CD4-positive, alpha-beta T cell treated with Interleukin-15 for 4 hours (primary cell): ENCODE measurements around the gene NUCB1.
"Not testable (repeated sequence)": the region's sequence is repeated elsewhere in the genome, so short reads cannot be mapped to it uniquely, and the experiment has no call there.

Experiments
- DNase-seq: peaks from one replicate; pipeline ENCODE4 v3.0.0-alpha.2; 2020; ENCODE audit warnings: low spot score

NUCB1 gene

DNA sequence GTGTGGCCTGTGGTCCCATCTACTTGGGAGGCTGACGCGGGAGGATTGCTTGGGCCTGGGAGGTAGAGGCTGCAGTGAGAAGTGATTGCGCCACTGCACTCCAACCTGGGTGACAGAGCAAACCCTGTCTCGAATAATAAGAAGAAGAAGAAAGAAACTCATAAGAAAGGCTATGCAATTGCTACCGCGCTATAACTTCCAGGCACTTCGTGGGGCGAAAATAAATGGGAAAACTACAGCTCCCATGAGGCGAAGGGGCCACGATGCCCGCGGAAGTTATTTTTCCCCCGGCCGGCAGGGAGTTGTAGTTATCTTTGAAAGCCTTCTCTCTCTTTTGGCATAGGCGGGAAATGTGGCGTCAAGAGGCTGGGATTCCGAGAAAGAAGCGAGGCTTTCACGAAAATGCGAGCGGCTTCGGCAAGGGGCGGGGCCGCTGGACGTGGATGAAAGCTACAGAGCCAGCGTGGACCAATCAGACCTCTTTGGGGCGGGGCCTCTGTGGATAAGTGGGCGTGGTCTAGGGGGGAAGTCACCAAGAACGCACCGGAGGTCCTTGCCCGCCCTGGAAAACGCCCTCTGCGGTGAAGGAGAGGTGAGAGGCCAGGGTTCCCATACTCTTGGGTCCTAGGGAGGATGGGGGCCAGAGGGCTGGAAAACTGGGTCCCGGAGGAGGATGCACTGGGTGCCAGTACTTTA, at the start of gene NUCB1:
NUCB1 (plus strand) TSS at position 532 of the 696 bp plus-strand sequence. CDS start 485 bp downstream, outside the sequence.
- DNase-seq = peak; percentile 100

DNA sequence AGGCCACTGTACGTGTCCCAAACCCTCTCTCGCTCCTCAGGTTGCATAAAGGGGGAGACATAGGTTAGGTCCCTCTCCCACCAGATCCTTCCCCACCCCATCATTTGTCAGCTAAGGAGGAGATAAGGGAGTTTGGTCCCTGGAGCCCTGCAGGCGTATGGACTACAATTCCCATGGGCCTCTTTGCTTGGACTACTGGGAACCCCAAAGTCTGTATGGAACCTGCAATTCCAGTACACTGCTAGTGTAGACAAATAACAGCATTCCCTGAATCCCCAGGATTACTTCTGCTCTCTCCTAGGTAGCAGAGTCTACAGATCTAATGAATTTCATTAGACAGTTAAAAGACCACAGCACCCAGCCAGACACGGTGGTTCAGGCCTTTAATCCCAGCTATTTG, 47.8 kb upstream of the NUCB1 start:
- no peak for DNase-seq

DNA sequence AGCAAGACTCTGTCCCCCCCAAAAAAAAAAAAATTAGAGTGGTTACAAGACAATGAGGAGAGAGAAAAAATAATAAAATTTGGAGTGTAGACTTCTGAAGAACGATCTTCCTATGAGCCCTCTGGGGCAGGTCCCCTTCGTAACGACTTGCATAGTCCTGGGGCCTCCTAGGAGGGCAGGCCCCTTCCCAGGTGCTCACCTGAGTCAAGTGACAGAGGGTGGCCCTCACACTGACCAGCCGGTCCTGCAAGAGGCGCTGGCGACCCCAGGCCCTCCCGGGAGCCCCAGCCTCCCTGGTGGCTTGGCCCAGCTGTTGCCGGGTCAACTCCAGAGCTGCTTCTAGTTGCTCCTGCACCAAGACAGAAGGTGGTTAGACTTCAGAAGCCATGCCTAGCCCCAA, 46.6 kb upstream of the NUCB1 start:
- no peak for DNase-seq

DNA sequence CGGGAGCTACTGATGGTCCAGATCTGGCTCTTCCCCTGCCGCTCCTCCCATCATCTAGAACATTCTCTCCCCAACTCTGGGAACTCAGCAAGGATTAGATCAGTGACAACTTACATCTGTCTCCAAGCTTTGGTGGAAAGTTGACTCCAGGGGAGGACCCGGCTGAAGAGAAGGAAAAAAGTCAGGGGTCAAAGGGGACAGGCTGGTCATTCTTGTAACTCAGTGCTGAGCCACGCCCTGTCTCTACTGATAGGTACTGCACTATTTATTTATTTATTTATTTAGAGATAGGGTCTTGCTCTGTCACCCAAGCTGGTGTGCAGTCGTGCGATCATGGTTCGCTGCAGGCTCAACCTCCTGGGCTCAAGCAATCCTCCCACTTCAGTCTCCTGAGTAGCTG, 46.0 kb upstream of the NUCB1 start:
- no peak for DNase-seq

DNA sequence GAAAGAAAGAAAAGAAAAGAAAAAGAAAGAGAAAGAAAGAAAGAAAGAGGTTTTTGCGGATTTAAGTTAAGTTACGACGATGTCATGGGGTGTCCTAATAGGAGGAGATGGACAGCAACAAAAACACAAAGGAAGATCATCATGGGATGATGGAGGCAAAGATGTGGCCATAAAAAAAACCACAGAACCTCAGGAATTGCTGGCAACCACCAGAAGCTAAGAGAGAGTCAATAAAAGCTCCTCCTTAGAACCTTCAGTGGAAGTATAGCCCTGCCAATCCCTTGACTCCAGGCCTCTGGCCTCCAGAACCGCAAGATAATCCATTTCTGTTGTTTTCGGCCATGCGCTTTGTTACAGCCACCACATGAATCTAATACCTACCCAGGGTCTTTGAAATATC, 43.2 kb upstream of the NUCB1 start:
- no peak for DNase-seq

DNA sequence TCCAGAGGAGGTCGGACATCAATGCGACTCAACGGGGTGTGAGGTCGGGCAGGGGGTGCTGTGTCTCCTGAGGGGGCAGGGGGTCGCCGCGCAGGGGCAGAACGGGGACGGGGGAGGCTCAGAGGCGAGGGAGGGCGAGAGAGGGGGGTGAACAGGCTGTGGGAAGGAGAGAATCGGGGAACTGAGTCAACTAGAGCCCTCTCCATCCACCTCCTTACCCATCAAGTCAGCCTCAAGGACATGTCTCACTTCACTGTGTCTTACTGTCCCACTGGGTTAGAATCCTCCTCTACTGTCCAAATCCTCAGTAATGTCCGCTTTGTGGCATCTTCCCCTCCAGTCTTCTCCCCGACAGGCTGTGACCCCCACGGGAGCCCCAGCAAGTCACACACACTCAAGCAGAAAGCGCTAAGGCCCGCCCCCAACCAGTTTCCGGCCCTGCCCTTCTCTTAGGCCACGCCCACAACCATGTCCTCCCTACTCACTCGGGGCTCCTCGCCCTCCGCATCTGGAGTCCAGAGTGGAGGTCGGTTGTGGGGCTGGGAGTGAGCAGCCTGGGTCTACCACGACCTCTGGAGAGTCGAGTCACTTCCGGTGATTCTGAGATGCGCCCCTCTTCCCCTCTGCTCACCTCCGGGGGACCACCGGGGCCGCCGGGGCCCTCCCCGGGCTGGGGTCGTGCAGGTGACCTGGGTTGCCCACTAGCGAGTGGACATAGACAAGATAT, 41.0 kb upstream of the NUCB1 start:
- DNase-seq = peak; percentile 82

DNA sequence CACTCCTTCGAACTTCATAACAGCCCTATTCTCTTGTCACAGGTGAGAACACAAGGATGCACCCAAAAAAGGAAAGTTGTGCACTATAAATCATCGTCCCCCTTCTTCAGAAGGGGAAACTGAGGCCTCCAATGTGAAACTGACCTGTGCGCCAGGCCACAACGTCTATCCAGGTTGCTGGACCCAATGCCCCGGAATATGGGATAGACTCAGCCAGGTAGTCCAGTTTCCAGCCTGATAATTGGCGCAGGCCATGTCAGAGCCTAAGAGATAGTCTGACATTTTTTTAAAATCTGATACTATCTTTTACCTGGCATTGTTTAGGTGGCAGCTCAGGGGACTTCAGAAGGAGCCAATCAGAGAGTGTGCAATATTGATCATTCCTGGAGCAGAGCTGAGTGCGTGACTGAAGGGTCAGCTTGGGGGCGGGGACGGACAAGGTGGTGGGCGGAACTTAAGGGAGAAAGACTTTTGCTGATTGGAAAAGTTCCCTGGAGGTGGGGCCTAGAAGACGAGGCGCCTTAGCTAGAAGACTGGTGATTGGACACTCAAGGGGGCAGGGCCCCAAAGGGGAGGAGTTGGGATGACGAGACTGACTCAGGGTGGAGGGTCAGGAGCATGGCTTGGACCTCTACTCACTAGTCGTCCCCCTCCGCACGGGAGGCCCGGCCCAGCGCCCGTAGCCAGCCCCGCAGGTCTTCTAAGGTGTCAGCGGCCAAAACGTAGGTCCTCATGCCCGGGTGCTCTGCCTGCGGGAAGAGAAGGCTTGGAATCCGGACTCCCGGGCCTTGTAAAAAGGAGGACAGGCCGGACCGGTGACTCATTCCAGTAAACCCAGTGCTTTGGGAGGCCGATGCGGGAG, 40.2 kb upstream of the NUCB1 start:
- DNase-seq = no peak

DNA sequence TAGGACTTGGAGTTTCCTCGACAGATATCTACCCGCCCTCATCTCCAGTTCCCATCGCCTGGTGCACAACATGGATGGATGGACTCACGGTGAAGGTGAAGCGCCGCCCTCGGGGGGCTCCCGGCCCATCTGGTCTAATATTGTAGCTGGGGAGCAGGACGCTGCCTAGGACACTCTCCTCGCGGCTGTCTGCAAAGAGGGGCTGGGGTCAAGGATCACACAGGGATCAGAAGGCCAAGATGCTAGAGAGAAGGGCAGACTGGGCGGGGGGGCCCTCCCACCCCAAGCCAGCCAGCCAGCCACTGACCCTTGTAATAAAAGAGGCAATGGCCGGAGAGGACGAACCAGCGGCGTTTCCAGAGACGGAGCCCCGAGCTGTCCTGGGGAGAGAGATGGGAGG, 38.8 kb upstream of the NUCB1 start:
- no peak for DNase-seq

DNA sequence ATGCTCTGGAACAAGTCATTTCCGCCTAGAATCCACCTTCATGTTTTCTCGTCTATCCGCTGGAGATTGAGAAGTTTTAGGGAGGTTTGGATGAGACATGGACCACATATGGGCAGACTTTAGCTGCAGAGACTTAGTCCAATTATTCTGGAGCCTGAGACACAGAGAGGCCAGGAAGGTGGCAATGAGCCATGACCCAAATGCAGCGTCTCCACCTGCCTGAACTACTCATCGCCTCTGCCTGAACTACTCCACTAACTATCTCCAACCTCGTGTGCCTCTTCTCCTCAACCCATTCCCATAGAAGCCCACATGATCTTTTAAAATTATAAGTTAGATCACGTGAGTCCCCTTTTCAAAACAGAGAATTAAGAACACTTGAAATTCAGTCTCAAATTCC, 37.3 kb upstream of the NUCB1 start:
- no peak for DNase-seq

DNA sequence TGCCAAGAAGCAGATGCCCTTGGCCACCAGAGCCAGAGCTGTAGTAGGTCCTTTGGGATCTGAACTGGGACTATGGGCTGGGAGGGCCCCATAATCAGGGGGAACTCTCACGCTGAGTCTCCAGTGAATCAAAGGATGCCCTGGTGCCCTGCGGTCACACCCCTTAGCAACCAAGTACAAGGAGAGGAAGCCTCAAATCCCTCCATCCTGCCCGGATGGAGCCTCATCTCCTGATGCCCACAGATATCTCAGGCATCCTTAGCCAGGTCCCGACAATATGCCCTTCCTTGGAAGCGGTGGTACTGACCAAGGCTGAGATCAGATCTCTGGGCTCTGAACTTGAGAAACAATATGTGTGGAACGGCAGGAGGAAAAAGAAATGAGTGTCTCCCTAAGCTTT, 33.4 kb upstream of the NUCB1 start:
- no peak for DNase-seq

DNA sequence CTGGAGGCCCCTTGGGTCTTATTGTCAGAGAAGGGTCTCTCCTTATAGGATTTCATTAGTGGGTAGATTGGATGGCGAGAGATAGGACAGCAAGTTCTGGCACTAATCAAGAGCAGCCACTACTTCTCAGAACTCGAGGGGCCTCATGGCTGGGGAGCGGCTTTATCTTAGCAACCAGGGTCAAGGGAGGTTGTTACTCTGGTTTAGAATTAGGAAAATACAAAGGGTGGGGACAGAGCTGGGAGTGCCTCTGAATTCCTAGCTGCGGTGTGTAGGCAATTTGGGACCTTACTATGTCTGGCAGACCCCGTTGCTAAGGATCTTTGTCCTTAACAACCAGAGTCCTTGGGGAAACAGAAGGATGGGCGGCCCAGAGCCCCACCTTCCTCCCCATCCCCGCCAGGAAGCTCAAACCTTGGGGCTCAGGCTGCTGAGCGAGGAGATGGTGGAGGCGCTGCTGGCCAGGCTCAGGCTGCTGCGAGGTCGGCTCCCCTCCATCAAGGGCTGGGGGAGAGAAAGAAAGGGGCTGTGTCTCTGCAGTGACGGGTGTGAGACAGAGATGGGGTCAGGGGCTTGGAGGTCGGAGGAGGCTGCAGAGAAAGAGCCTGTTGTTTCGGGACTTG, 32.9 kb upstream of the NUCB1 start:
- DNase-seq = no peak

DNA sequence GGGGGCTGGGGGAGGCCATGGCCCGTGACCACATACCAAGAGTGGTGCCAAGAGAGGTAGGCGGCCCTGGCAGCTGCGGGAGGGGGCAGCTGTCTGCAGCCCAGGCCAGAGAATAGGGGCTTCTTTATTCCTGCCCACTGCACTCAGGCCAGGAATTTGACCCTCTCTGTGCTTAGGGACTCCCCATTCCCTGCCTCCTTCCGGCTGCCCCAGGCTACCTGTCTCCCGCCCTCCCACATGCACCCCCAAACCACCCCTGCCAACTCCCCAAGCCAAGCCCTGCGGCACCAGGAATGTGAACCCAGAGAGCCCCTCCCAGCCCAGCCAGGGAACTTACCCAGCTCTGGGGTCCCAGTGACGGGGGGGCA, 32.4 kb upstream of the NUCB1 start:
- DNase-seq = no peak

DNA sequence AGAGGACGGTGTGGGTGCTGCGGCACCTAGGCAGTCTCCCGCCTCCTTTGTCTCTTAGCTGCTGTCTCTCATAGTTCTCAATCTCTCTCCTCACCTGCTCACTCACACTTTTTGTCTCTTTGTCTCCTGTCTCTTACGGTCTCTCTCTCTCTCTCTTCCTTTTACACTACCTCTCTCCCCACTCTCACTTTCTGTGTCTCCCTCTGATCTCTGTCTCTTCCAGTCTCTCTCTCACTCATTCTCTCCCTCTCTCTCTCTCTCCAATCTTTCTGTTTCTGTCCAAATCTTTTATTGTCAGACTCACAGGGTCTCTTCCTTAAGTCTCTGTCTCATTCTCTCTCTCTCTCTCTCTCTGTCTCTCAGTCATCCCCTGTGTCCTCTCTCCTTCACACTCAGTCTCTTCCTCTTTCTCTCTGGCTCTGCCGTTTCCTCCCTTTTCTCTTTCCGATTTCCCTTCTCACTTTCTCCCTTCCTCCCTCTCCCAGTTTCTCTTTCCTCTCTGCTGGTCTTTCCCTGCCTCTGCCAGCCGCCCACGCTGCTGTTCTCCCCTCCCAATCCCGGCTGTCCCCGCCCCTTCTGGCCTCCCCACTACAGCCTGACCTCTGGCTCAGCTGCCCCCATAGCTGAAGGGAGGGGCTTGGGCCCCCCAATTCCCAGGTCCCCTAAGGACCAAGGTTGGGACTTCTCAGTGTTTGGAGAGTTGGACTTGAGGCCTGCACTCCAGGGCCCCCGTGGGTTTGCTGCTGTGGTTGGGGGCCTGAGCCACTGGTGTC, 31.8 kb upstream of the NUCB1 start, which contains the start of gene PLEKHA4:
PLEKHA4 (minus strand) TSS at position 504 of the 773 bp plus-strand sequence. CDS start 997 bp downstream, outside the sequence.
- no peak for DNase-seq

DNA sequence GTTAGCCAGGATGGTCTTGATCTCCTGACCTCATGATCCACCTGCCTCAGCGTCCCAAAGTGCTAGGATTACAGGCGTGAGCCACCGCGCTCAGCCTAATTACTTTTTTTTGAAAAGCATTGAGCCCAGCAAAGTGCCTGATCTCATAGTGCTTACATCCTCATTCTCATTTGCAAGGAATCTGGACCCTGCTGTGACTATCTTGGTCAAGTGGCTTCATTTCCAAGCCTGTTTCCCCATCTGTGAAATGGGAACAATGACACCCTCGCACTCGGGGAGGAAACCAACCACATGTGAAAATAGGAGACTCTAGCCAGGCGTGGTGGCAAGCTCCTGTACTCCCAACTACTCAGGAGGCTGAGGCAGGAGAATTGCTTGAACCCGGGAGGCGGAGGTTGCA, 30.1 kb upstream of the NUCB1 start:
- no peak for DNase-seq

DNA sequence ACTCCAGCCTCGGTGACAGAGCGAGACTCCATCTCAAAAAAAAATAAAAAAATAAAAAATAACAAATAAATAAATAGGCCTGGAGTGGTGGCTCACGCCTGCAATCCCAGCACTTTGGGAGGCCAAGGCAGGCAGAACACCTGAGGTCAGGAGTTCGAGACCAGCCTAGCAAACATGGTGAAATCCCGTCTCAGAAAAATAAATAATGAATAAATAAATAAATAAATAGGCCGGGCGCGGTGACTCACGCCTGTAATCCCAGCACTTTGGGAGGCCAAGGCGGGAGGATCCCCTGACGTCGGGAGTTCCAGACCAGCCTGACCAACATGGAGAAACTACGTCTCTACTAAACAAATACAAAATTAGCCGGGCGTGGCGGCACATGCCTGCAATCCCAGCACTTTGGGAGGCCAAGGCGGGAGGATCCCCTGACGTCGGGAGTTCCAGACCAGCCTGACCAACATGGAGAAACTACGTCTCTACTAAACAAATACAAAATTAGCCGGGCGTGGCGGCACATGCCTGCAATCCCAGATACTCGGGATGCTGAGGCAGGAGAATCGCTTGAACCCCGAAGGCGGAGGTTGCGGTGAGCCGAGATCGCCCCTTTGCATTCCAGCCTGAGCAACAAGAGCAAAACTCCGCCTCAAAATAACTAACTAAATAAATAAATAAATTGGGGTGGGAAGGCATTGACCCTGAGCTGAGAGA, 28.5 kb upstream of the NUCB1 start:
- not testable (repeated sequence) for DNase-seq

DNA sequence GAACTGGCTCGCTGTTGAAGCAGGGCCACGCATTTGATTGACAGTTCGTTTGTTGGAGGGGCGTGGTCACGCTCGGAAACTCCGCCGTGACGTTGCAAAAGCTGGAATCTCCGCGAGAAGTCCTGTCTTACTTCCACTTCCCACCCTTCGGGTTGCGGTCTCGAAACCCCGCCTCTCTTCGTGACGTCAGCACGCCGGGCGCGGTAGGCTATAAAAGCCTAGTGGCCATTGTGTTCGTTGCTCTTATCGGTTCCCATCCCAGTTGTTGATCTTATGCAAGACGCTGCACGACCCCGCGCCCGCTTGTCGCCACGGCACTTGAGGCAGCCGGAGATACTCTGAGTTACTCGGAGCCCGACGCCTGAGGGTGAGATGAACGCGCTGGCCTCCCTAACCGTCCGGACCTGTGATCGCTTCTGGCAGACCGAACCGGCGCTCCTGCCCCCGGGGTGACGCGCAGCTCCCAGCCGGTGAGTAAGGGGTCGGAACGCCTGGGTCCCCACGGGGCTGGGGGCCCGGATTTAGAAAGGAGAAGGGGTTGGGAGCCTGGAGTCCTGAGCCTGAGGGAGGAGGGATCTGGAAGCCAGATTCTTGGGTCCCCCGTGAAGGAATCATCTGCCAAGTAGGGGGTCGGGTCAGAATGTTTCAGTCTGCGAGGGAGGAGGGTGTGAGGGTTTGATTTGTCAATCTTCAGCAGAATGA, 27.8 kb upstream of the NUCB1 start, which contains the start of gene PPP1R15A:
PPP1R15A (plus strand) TSS at position 240 of the 702 bp plus-strand sequence. CDS start 813 bp downstream, outside the sequence.
- DNase-seq = peak; percentile 99

DNA sequence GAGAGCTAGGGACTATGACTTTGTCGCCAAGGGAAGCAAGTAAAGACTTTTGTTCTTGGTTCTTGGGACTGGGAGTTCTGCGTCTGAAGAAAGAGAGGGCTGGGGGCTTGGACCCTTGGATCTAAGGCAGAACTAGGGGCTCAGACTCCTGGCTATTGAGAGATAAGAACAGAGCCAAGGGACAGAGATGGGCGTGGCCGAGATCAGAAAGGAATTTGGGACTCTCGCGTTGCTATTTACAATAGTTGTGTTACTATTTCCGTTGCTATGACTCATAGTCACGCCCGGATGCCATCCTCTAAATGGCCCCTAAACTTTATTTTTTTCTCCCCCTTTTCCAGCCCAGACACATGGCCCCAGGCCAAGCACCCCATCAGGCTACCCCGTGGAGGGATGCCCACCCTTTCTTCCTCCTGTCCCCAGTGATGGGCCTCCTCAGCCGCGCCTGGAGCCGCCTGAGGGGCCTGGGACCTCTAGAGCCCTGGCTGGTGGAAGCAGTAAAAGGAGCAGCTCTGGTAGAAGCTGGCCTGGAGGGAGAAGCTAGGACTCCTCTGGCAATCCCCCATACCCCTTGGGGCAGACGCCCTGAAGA, 27.1 kb upstream of the NUCB1 start:
- peak; percentile 85 for DNase-seq

DNA sequence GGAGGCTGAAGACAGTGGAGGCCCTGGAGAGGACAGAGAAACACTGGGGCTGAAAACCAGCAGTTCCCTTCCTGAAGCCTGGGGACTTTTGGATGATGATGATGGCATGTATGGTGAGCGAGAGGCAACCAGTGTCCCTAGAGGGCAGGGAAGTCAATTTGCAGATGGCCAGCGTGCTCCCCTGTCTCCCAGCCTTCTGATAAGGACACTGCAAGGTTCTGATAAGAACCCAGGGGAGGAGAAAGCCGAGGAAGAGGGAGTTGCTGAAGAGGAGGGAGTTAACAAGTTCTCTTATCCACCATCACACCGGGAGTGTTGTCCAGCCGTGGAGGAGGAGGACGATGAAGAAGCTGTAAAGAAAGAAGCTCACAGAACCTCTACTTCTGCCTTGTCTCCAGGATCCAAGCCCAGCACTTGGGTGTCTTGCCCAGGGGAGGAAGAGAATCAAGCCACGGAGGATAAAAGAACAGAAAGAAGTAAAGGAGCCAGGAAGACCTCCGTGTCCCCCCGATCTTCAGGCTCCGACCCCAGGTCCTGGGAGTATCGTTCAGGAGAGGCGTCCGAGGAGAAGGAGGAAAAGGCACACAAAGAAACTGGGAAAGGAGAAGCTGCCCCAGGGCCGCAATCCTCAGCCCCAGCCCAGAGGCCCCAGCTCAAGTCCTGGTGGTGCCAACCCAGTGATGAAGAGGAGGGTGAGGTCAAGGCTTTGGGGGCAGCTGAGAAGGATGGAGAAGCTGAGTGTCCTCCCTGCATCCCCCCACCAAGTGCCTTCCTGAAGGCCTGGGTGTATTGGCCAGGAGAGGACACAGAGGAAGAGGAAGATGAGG, 26.4 kb upstream of the NUCB1 start:
- no peak for DNase-seq
